Putamen (tissue), 1 donor: Measurements from ENCODE around the gene PLCB4.

Source experiments
- DNase-seq: peaks from one replicate; pipeline ENCODE4 v3.0.0-alpha.2; 2016; ENCODE audit warnings: low spot score

PLCB4 gene

DNA sequence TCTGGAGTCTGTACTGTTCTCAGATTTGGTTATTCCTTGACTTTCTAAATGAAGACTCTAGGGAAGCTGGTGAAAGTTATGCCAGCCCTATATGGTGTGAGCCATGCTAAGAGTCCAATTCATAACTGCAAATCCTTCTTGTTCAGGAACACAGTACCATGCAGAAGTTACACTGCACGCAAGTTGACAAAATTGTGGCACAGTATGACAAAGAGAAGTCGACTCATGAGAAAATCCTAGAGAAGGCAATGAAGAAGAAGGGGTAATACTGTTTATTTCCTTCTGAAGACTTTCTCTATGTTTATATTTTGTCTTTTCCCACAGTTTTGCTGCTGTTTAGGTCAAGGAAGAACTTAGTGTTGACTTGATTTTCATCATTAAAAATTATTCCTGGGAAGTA, 384.3 kb downstream of the PLCB4 start:
- DNase-seq: no peak

- no peak for DNase-seq
Observed at GRCh38 chr20:9454791-9455190, 385.9 kb downstream of the PLCB4 start.

GRCh38 chr20:9457136-9457535, 388.2 kb downstream of the PLCB4 start:
- DNase-seq: no peak

- DNase-seq: no peak
Observed at GRCh38 chr20:9458138-9458796, 389.4 kb downstream of the PLCB4 start.

DNA sequence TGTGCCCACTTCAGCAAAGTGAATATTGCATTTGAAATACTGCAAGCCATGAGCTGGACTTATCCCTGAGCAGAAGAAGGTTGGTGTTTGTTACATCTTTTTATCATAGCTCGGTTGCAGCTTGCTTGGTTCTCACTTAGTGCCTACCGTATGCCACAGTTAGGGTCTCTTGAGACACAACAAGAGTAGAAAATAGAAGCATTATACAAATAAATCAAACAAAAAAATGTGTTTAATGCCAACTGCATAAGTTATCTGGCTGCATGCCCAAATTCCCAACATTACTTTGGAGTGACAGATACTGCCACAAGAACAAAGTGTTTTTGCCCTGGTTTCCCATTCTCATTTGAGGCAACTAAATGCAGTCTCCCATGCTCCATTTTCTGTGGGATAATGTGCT, 391.6 kb downstream of the PLCB4 start:
- DNase-seq: no peak

DNA sequence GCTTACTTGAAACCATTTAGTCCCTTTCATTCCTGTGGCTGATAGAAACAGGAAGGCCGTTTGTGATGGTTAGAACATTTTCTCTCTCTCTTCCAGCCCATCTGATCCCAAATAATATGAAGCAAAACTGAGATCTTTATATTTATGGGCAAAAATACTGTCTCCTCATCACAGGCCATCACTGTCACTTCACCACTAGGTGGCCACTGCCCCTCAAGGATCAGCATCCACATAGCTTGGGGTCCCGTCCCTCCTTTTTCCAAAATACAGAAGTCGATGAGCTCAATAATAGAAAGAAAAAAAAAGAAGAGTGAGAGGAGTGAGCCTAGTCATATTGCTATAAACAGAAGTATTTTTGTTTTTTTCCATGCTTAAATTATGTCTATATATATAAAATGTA, 399.1 kb downstream of the PLCB4 start:
- no peak for DNase-seq

- DNase-seq: peak; percentile 52
Observed at GRCh38 chr20:9474835-9475415, 406.0 kb downstream of the PLCB4 start.

- peak; percentile 61 for DNase-seq
Observed at GRCh38 chr20:9475456-9475855, 406.6 kb downstream of the PLCB4 start.

DNA sequence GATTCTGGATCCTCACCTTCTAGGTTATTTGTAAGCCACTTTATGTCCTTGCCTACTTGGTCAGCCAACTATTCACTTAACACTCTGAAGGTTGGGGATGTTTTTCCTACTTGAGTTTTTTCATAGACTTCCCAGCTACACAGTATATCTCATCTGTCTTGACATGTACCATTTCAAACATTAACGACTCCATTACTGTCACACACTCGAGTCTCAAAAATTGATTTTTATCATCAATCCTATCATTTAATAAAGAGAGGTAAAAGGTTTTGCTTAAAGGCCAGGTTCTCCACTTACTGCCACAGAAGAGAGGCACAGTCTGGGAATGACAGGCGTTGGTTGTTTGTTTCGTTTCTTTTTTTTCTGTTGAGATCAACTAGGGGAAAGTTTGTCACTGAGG, 407.3 kb downstream of the PLCB4 start:
- no peak for DNase-seq

DNA sequence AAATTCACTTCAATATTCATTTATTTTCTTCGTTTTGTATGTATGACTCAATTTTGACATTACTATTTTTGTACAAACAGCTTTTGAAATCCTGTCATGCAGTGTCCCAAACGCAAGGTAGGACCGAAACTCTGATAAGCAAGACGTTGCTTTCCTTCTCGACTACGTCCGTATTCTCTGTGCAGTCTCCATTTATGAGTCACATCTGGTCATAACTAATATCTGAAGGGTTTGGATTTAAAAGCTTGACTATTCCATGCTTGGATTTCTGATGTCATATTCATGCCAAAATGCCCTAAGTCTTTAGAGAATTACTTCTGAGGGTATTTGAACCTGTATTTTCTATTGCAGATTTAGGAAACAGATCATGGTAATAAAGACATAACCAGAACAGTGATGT, 407.8 kb downstream of the PLCB4 start:
- DNase-seq: no peak

DNA sequence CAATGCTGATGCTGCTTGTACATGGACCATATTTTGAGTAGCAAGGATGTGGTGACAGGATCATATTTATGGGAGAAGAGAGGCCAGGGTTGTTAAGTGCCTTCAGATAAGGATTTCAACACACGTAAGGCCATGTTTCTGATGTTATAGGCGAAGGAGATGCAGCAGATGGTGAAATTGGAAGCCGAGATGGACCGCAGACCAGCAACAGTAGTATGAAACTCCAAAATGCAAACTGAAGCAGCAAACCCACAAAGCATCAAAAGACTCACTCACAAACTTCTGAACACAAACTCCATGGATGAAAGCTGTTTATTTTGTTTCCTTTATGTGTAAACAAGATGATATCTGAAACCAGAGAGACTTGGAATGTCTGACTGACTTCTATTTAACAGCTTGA, 409.9 kb downstream of the PLCB4 start:
- no peak for DNase-seq

GRCh38 chr20:9480066-9480465, 411.2 kb downstream of the PLCB4 start:
- no peak for DNase-seq

GRCh38 chr20:9482180-9482579, 413.3 kb downstream of the PLCB4 start:
- no peak for DNase-seq

GRCh38 chr20:9483131-9483530, 414.2 kb downstream of the PLCB4 start:
- DNase-seq: no peak

DNA sequence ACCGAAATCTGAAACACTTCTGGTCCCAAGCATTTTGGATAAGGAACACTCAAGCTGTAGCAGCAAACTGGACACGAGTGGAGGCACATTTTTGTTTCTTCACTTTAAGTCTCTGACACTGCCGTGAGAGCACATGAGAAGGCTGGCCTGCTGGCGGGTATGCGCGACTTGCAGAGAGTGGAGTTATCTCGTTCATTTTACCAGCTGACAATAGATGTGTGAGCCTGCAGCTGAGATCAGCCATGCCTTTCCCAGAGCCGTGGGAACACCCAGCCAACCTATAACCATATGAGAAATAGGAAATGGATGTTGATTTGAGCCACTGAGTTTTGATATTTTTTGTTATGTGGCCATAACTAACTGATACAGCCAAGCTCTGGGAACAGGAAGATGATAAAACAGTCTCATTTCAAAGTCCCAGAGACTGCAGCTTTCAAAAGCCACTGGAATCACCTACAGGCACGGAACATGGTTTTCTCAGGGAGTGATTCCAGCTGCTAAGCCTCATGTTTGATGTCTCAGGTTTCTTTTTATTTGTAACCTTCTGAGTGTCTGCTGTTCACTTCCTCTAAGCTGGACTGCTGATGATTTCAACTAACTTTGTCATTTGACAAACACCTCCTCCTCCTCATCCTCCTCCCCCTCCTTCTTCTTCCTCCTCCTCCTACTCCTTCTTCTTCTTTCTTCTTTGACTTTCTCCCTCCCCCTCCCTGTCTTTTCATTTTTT, 416.9 kb downstream of the PLCB4 start:
- DNase-seq: no peak

- DNase-seq: no peak
Observed at GRCh38 chr20:9487231-9487630, 418.3 kb downstream of the PLCB4 start.

- DNase-seq: peak; percentile 65
Observed at GRCh38 chr20:9488063-9488462, 419.2 kb downstream of the PLCB4 start.

DNA sequence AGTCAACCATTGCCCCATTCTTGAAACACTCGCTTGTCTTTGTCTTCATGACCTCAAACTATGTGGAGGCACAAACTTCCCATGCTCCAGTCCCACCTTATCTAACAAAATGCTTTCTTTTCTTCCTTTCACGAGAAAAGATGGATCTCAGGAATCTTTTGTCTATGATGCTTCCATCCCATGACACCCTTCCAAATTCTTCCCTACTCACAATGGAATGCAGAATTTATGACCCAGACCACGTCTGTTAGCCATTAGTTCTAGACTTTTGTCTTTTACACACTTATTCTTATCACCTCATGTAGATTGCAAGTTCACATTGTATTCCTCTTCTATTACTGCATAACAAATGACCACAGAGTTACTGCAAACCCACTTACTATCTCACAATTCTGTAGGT, 421.3 kb downstream of the PLCB4 start:
- DNase-seq: no peak

DNA sequence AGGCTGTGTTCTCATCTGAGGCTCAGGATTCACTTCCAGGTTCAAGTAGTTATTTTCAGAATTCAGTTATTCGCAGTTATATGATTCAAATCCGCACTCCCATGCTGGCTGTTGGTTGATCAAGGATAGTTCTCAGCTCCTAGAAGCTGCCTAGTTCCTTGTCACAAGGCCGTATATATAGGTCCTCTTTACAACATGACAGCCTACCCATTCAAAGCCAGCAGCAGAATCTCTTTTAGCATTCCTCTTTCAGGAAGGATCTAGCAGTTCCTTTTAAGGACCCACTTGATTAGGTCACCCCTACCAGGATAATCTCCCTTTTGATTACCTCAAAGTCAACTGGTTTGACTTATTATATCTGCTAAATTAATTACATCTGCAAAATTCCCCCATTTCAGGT, 421.7 kb downstream of the PLCB4 start:
- DNase-seq: no peak

- no peak for DNase-seq
Observed at GRCh38 chr20:9491324-9491723, 422.4 kb downstream of the PLCB4 start.

DNA sequence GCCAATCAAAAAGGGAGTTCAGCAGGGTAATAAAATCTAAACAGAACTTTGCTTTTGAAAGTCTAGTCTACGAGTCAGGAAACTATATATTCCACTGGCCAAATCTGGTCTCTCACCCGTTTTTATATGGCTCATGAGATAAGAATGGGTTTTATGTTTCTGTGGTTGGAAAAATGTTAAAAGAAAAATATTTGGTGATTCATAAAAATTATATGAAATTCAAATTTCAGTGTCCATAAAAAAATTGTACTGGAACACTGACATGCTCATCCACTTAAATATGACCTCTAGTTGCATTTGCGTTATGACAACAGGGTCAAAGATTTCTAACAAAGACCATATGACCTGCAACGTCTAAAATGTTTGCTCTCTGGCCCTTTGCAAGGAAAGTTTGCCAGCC, 423.2 kb downstream of the PLCB4 start:
- no peak for DNase-seq

DNA sequence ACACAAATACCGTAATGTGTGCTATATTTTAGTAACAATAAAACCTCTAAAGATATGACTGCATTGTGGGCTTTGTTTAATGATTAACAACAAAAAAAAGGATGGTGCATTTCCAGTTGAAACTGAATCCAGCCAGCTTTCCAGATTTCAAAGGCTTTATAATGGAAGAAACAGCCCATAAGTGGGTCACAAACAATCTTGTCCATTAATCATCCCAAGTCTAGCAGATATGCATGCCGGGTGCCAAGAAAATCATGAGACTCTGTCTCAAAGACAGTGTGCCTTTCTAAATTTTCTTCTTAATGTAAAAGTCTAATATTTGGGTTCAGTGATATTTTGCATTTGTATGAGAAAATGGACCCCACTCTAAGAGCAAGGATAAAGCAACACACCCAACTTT, 424.9 kb downstream of the PLCB4 start:
- DNase-seq: no peak

GRCh38 chr20:9495701-9496100, 426.8 kb downstream of the PLCB4 start:
- DNase-seq: no peak

DNA sequence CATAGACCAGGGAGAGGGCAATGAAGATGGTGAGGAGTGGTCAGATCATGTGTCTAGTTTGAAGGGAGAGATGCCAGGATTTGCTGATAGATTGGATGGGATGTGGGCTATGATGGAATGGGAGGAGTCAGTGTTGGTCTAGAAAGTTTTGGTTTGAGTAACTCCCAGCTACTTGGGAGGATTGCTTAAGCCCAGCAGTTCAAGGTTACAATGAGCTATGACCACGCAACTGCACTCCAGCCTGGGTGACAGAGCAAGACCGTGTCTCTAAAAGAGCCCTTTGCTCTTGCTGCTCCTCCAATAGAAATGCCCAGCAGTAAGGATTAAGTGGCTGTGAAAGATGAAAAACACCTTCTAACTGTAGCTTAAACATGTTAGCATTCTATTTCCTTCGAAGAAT, 427.3 kb downstream of the PLCB4 start:
- DNase-seq: no peak
